Lung microvascular endothelial cell (primary cell): ENCODE results near the gene TET2. TPM values are rescaled to one million over a fixed set of nuclear protein-coding genes. Genes with fewer than 3 reads are reported as not detected.

Experiments used
- DNase-seq, 2 donors: peaks; one replicate each; pipeline versions ENCODE4 v3.0.0 to v3.0.0-alpha.2; 2010; ENCODE audit warnings: low read depth in 2 of 2
- total RNA-seq: library from RNA; depleted of rRNA; stranded (reverse); fragments of >200 nt; gene quantifications from 2 replicates; pipeline ENCODE4 v1.2.1, GENCODE V29; 2014

TET2 gene
- total RNA-seq, 1 donor from 2014 or later: 6.3 TPM

GRCh38 chr4:105140684-105141490 lies 5.8 kb upstream of the TET2 start:
- peak; percentile 48 to 59 for DNase-seq

DNA sequence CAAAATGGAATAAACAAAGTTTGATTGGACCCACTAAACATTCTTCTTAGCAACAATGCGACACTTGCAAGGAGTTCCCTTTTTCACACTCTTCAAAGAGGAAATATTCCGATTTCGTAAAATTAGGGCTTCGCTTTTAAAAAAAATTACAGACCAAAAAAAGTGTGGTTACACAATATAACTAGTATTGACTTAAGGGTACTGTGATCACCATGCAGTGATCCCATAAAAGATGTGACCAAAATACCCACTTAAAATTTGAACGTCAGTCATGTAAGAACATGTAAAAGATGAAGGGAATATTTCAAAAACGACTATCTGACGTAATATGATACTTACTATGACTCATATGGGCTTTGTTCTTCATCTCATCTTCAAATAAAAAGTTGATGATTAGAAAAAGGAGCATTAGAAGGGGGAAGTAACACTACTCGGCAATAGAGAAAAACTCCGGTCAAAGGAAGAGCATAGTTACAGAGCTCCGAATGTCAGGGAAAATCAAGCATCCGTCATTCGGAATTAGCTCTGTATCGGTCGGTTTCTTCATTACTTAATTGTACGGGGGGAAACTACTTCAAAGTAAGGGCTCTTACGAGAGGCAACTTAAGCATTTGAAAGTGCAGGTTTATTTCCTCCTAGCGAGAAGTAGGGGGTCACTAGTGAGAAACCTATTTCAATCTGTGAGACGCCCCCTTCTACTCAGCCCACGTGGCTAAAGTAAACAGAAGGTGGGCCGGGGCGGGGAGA lies 1.3 kb upstream of the TET2 start:
- DNase-seq: no peak

GRCh38 chr4:105145903-105146275 lies 787 bp upstream of the TET2 start:
- peak in 1 of 2 donors; percentile 24 for DNase-seq

DNA sequence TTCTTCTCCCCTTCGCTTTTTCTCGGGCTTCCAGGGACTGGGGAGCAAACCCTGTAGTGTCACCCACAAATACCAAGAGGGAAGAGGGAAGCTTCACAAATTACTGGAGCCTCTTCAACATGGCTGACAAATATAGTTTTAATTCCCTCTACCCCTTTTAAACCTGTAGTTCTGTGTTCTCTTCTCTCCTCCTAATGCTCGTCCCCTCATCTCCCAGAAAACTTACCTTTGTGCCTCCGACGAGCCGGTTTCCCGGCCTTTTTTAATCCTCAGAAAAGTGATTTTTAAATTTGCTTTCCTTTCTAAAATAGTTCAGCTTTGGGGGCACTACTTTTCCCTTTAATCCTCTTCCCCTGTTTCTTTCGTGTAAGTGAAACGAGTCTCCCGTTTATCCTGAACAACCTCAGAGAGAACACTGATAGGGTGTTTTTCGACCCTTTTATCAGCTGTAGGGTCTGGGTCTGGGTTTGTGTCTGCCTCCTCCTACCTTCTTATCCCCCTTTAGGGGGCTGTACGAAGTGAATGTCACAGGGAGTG lies 408 bp downstream of the TET2 start:
- DNase-seq: no peak

GRCh38 chr4:105147553-105148161 lies 981 bp downstream of the TET2 start:
- peak; percentile 54 to 55 for DNase-seq

DNA sequence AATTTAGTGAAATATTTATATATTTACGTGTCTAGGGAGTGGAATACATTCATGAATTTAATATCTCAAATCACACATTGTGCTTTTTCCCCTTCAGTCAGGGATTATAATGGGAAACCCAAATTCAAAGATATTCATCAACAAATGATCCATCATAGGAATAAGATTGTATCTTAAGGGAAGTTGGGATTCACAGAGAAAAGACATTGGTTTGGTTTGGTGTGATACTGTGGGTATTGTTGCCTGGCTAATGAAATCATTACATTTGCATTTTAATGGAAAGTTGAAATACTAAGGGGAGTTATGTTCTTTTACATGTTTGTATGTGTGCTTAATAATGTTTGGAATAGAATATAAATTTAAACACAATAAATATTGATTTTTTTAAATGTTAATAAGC lies 1.7 kb downstream of the TET2 start:
- DNase-seq: no peak

DNA sequence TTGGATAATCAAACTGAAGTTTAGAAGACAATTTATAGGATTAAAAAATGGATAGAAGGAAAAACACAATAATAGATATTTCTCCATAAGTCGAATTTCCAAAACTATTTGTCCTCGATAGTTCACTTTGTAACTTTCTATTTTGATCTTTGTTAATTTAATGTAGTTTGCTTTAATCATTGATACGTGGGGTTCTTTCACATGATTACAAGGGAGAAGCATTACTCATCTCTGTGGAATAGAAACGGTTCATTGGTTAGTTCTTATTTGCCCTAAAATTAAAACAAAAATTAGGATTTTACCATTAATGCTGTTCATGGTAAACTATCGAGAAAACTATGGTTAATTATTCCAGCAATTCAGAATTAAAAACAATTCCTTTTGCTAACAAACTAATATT lies 2.1 kb downstream of the TET2 start:
- DNase-seq: no peak

DNA sequence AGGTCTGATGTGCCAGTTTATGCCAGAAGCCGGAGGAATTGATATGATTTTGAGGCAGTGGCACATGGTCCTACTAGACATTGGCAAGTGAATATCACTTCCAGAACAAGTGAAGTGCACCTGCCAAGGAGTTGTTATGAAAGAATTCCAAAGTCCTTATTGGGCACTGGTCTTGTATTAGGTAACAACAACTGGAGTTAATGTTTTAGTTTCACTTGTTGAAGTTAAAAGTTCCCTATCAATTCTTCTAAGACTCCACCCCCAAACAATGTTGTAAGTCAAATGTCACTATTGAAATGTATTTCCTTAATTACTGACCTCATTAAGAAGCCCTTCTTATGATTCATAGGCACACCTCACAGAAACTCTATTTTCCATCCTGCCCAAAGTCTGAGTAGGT lies 3.1 kb downstream of the TET2 start:
- DNase-seq: no peak

GRCh38 chr4:105150503-105150902 lies 3.8 kb downstream of the TET2 start:
- no peak for DNase-seq

- DNase-seq: no peak
Observed at GRCh38 chr4:105153749-105154148, 7.1 kb downstream of the TET2 start.

DNA sequence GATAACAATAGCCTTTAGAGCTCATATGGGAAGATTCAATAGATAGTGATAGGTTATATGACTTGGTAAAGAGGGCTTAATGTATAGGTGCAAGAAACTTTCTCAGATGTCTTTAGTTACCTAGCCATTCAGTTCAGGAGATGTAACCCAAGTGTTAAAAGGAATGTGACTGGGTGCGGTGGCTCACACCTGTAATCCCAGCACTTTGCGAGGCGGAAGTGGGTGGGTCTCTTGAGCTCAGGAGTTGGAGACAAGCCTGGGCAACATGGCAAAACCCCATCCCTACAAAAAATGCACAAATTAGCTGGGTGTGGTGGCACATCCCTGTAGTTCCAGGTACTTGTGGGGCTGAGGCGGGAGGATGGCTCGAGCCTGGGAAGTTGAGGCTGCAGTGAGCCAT lies 7.9 kb downstream of the TET2 start:
- DNase-seq: no peak

GRCh38 chr4:105155426-105155825 lies 8.8 kb downstream of the TET2 start:
- DNase-seq: no peak

DNA sequence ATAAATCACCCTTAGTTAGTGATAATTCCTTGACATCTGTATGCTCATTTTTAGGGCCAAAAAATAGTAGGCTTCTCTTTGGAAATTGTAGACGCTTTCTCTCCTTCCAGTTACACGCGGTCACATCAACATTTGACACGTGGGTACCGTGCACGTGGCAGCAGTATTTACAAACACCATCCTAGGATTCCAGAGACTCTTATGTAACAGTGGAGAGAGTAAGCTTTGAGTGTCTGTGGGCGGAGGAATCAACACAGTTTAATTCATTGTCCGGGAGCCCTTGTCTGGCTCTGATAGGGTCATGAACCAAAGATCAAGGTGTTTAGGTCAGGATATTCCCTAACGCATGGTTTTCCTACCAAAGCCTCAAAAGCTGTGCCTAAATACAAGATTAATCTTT lies 12.2 kb downstream of the TET2 start:
- no peak for DNase-seq

- no peak for DNase-seq
Observed at GRCh38 chr4:105162123-105162796, 15.6 kb downstream of the TET2 start.

DNA sequence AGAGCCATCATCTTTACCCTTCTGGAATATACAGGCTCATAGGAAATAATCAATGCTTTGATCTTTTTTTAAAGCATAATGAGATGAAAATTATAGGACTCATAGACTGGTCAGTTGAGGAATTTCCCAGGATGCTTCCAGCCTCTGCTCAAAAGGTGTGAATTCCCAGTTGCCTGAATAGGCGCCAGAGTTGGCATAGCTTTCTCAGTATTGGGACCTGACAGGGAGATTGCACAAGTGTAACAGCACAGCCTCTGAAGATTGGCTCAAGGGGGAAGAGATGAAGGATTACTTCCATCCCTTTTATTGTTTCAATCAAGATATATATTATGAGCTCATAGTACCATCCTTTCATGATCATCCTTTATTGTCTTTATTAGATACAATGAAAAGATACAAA lies 17.9 kb downstream of the TET2 start:
- no peak for DNase-seq

GRCh38 chr4:105166066-105166465 lies 19.4 kb downstream of the TET2 start:
- no peak for DNase-seq

DNA sequence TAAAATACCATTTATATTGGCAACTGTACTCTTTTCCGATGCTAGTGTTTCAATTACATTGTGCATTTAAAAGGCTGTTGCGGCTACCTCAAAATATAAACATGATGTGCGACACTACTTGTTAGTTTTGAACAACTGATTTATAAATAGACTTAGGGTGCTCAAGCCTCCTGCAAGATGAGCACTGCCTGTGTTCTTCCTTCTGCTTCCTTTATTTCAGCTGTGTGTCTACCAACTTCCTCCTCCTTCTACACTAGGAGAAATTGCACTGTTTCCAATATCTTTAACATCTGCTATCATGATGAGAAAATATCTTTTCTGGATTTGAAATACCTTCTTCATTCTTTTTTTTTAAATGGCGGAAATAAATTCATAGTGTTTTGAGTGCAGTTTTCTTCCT lies 24.0 kb downstream of the TET2 start:
- no peak for DNase-seq

GRCh38 chr4:105171912-105172311 lies 25.2 kb downstream of the TET2 start:
- DNase-seq: no peak

GRCh38 chr4:105174098-105174497 lies 27.4 kb downstream of the TET2 start:
- DNase-seq: no peak

GRCh38 chr4:105179539-105180401 lies 33.1 kb downstream of the TET2 start:
- DNase-seq: peak in 1 of 2 donors; percentile 9

DNA sequence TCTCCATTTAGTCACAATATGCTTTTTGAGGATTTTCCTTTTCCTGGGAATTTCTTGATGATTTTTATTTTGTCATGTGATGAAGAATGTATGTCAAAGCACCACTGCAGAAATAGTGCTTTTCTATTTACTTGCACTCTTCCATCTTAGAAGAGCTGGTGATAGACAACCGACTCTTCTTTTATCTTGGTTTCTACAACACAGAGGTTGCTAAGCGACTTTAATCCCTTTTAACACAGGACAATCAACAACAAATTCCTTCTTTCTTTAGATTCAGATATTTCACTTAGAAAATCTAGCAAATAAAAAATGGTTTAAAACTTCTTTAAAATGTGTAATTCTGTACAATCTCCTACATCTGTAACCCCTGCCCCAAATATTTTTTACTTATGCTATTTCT lies 34.6 kb downstream of the TET2 start:
- no peak for DNase-seq
